Effector memory CD4-positive, alpha-beta T cell (primary cell): ENCODE measurements around the gene LRRC70.

ENCODE experiments used
- DNase-seq, 3 donors: peaks; one replicate each; pipeline ENCODE4 v3.0.0-alpha.2; 2020
- H3K27ac ChIP-seq: 2 replicates; pipeline ENCODE4 v1.7.0; 2013; ENCODE audit warnings: mild to moderate bottlenecking, low read length, moderate library complexity; ENCODE audit not compliant: insufficient read depth, poor library complexity, severe bottlenecking
- H3K27me3 ChIP-seq: replicated peaks from 2 replicates; pipeline ENCODE4 v1.7.0; 2013; ENCODE audit warnings: mild to moderate bottlenecking, low read length; ENCODE audit not compliant: insufficient read depth, control insufficient read depth, poor library complexity, severe bottlenecking
- H3K36me3 ChIP-seq: 2 replicates; pipeline ENCODE4 v1.7.0; 2013; ENCODE audit warnings: mild to moderate bottlenecking, low read length, moderate library complexity; ENCODE audit not compliant: control insufficient read depth, insufficient read depth
- H3K4me1 ChIP-seq: 2 replicates; pipeline ENCODE4 v1.7.0; 2013; ENCODE audit warnings: low read length, mild to moderate bottlenecking; ENCODE audit not compliant: control insufficient read depth, insufficient read depth, poor library complexity, severe bottlenecking
- H3K4me3 ChIP-seq: 2 replicates; pipeline ENCODE4 v1.7.0; 2013; ENCODE audit warnings: low read length, low read depth, mild to moderate bottlenecking; ENCODE audit not compliant: insufficient read depth, poor library complexity, severe bottlenecking
- H3K9me3 ChIP-seq: 2 replicates; pipeline ENCODE4 v1.7.0; 2013; ENCODE audit warnings: mild to moderate bottlenecking, low read length, moderate library complexity; ENCODE audit not compliant: control insufficient read depth

The LRRC70 gene

GRCh38 chr5:62585751-62586150, 7.1 kb downstream of the LRRC70 start:
- H3K4me3 ChIP-seq = no peak overlapping the region
- H3K36me3 ChIP-seq = no peaks in the 10 kb centered on the region
- H3K27me3 ChIP-seq = no peaks in the 10 kb centered on the region
- H3K4me1 ChIP-seq = peaks cover 2% of the 10 kb centered on the region
- no peak overlapping the region for H3K27ac ChIP-seq
- no peaks in the 10 kb centered on the region for H3K9me3 ChIP-seq
- no peak for DNase-seq

DNA sequence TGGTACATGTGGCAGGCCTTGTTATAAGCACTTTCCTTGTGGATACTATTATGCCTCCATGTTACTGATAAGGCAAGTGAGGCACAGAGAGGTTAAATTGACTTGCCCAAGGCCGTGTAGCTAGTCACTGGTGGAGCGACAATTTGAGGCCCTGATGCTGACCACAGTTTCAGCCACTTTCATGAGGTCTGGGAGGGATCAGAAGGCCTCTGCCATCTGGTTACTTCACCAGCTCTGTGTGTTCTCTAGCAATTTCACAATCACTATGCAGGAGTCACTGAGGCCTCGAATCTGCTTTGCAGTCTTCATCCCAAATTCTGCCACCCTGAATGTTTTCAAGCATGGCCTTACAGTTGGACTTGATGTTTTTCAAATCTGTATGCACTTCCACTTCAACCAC, 9.1 kb downstream of the LRRC70 start:
- Histone ChIP-seq H3K27me3 (no peaks in the 10 kb centered on the region), H3K27ac (no peak overlapping the region), H3K4me3 (no peak overlapping the region), H3K36me3 (peaks cover 4% of the 10 kb centered on the region), H3K4me1 (peaks cover 2% of the 10 kb centered on the region), H3K9me3 (no peaks in the 10 kb centered on the region)
- no peak for DNase-seq

- no peak for DNase-seq
- H3K36me3 ChIP-seq = peaks cover 4% of the 10 kb centered on the region
- no peak overlapping the region for H3K27ac ChIP-seq
- no peaks in the 10 kb centered on the region for H3K27me3 ChIP-seq
- no peaks in the 10 kb centered on the region for H3K9me3 ChIP-seq
- peaks cover 2% of the 10 kb centered on the region for H3K4me1 ChIP-seq
- no peak overlapping the region for H3K4me3 ChIP-seq
Measured at GRCh38 chr5:62588668-62589067, 10.0 kb downstream of the LRRC70 start.

GRCh38 chr5:62589504-62589903, 10.9 kb downstream of the LRRC70 start:
- Histone ChIP-seq H3K4me1 (peaks cover 2% of the 10 kb centered on the region), H3K36me3 (peaks cover 4% of the 10 kb centered on the region), H3K4me3 (no peak overlapping the region), H3K27me3 (no peaks in the 10 kb centered on the region), H3K9me3 (no peaks in the 10 kb centered on the region), H3K27ac (no peak overlapping the region)
- no peak for DNase-seq

- Histone ChIP-seq H3K27me3 (no peaks in the 10 kb centered on the region), H3K9me3 (no peaks in the 10 kb centered on the region), H3K4me3 (no peak overlapping the region), H3K4me1 (no peaks in the 10 kb centered on the region), H3K27ac (no peak overlapping the region), H3K36me3 (peaks cover 4% of the 10 kb centered on the region)
- DNase-seq = no peak
Measured at GRCh38 chr5:62590387-62590786, 11.8 kb downstream of the LRRC70 start.

- peaks cover 4% of the 10 kb centered on the region for H3K36me3 ChIP-seq
- no peak for DNase-seq
- no peak overlapping the region for H3K27ac ChIP-seq
- H3K27me3 ChIP-seq = no peaks in the 10 kb centered on the region
- H3K4me3 ChIP-seq = no peak overlapping the region
- no peaks in the 10 kb centered on the region for H3K4me1 ChIP-seq
- no peaks in the 10 kb centered on the region for H3K9me3 ChIP-seq
Measured at GRCh38 chr5:62592558-62592957, 13.9 kb downstream of the LRRC70 start.

- no peaks in the 10 kb centered on the region for H3K27me3 ChIP-seq
- H3K4me1 ChIP-seq = no peaks in the 10 kb centered on the region
- no peak overlapping the region for H3K4me3 ChIP-seq
- peaks cover 4% of the 10 kb centered on the region for H3K36me3 ChIP-seq
- DNase-seq = no peak
- H3K9me3 ChIP-seq = no peaks in the 10 kb centered on the region
- no peak overlapping the region for H3K27ac ChIP-seq
Measured at GRCh38 chr5:62593331-62593730, 14.7 kb downstream of the LRRC70 start.

DNA sequence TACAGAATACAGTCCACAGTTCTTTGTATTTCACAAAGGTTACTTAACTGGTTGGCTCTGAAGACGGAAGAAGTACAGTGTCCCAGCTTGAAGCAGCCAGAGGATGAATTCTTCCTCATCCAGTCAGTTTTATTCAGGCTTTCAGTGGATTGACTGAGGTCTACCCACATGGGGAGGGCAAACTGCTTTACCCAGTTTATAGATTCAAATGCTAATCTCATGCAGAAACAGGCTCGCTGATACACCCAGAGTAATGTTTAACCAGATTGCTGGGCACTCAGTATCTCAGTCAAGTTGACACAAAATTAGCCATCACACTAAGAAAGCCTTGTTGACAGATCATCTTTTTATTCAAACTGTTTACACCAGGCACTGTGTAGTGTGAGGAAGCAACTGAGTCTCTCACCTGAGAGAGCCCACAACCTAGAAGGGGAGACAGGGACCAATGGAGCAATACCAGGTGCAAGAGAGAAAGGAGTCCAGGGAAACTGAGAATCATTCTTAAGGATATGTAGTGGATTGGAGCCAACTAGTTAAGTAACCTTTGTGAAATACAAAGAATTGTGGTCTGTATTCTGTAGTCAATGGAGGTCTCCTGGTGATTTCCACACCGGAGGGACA, 15.9 kb downstream of the LRRC70 start:
- Histone ChIP-seq H3K27me3 (no peaks in the 10 kb centered on the region), H3K4me1 (no peaks in the 10 kb centered on the region), H3K27ac (no peak overlapping the region), H3K36me3 (peaks cover 4% of the 10 kb centered on the region), H3K4me3 (no peak overlapping the region), H3K9me3 (no peaks in the 10 kb centered on the region)
- DNase-seq = no peak

DNA sequence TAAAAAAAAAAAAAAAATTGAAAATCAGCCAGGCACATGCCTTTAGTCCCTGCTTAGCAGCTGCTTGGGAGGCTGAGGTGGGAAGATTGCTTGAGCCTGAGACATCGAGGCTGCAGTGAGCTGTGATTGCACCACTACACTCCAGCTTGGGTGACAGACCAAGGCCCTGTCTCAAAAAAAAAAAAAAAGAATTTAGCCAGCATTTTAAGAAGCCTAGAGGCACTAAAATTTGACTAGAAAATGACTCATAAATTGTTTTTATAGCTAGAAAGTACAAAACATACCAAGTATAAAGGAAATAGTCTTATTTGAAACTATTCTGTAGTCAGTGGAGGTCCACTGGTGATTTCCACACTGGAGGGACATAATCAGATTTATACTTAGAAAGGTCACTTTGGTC, 17.5 kb downstream of the LRRC70 start:
- Histone ChIP-seq H3K4me1 (no peaks in the 10 kb centered on the region), H3K27me3 (no peaks in the 10 kb centered on the region), H3K9me3 (no peaks in the 10 kb centered on the region), H3K27ac (no peak overlapping the region), H3K4me3 (no peak overlapping the region), H3K36me3 (peaks cover 4% of the 10 kb centered on the region)
- DNase-seq = no peak

GRCh38 chr5:62596691-62597090, 18.1 kb downstream of the LRRC70 start:
- Histone ChIP-seq H3K4me1 (no peaks in the 10 kb centered on the region), H3K9me3 (no peaks in the 10 kb centered on the region), H3K4me3 (no peak overlapping the region), H3K36me3 (no peaks in the 10 kb centered on the region), H3K27me3 (no peaks in the 10 kb centered on the region), H3K27ac (no peak overlapping the region)
- no peak for DNase-seq
